Upper lobe of left lung (tissue), 6 donors: ENCODE results near the gene MAD2L1. TPM values are rescaled to one million over a fixed set of nuclear protein-coding genes. Genes with fewer than 3 reads are reported as not detected.

ENCODE experiments used
- ATAC-seq, 2 donors: fragments of 200-7000 bp; cut with Tn5 transposase; one replicate each; pipeline ENCODE4 v1.9.1; 2022; ENCODE audit warnings: mild to moderate bottlenecking in 2 of 2, moderate library complexity in 2 of 2; ENCODE audit not compliant: low FRiP score in 2 of 2
- DNase-seq, 2 donors: peaks; one replicate each; pipeline ENCODE4 v3.0.0-alpha.2; 2019 to 2020
- H3K27ac ChIP-seq, 4 donors: fragments of 200-600 bp; sonication (generic); one replicate each; pipeline ENCODE4 v1.5.1; 2016 to 2019
- H3K27me3 ChIP-seq, 4 donors: fragments of 200-600 bp; sonication (generic); one replicate each; pipeline ENCODE4 v1.5.1; 2017 to 2019
- H3K36me3 ChIP-seq, 4 donors: fragments of 200-600 bp; sonication (generic); one replicate each; pipeline ENCODE4 v1.5.1; 2016 to 2019
- H3K4me1 ChIP-seq, 4 donors: fragments of 200-600 bp; sonication (generic); one replicate each; pipeline ENCODE4 v1.5.1; 2018 to 2019
- H3K4me3 ChIP-seq, 4 donors: fragments of 200-600 bp; sonication (generic); one replicate each; pipeline ENCODE4 v1.5.1; 2017 to 2019; ENCODE audit warnings: mild to moderate bottlenecking in 2 of 4, moderate library complexity in 1 of 4
- H3K9me3 ChIP-seq, 4 donors: fragments of 200-600 bp; sonication (generic); one replicate each; pipeline ENCODE4 v1.5.1; 2018 to 2019
- CTCF ChIP-seq, 6 experiments: fragments of 450-650 bp in 4 of 6; fragments of 200-600 bp in 2 of 6; sonication (generic) in 2 of 6; IDR thresholded peaks; one replicate each; pipeline ENCODE4 v1.5.1; 2016 to 2019; ENCODE audit warnings: antibody characterized with exemption in 6 of 6
- EP300 ChIP-seq, 4 donors: sonication (generic); formaldehyde crosslinking; IDR thresholded peaks; one replicate each; pipeline ENCODE4 v1.5.1; 2017; ENCODE audit warnings: antibody characterized with exemption in 4 of 4, control low read depth in 2 of 4
- POLR2A ChIP-seq, 4 donors: fragments of 450-650 bp; IDR thresholded peaks; one replicate each; pipeline ENCODE4 v1.5.1; 2016 to 2017; ENCODE audit warnings: antibody characterized with exemption in 4 of 4, mild to moderate bottlenecking in 2 of 4
- POLR2AphosphoS5 ChIP-seq, 2 donors: sonication (generic); formaldehyde crosslinking; IDR thresholded peaks; one replicate each; pipeline ENCODE4 v1.5.1; 2017; ENCODE audit warnings: antibody characterized with exemption in 2 of 2
- WGBS, 2 donors: methylation state at CpG; one replicate each; pipeline ENCODE4 v1.1.5; 2017 to 2018; 5-methylcytosine and 5-hydroxymethylcytosine counted together
- total RNA-seq, 6 donors: library from RNA; depleted of rRNA in 4 of 6; stranded (reverse); fragments of >200 nt in 4 of 6; gene quantifications; one replicate each; pipeline versions ENCODE4 v1.1.0 to v1.2.1, GENCODE V29; 2016 to 2021
- donor health status: DM: no; HTN: no; CAD: no; lungs with moderate emphysema.
- donor health status: DM: no; HTN: yes; CAD: no; lungs with severe emphysema.

Gene MAD2L1
- total RNA-seq, 6 donors from 2014 or later: 1.7 to 4.3 (median 2.4) TPM; not detected in 1

GRCh38 chr4:120049732-120050494 is 16.7 kb downstream of the MAD2L1 start:
- Histone ChIP-seq H3K4me1 (peaks cover 0 to 10% (median 4%) of the 10 kb centered on the region in 4 donors), H3K4me3 (peak overlapping the region in 1 of 4 donors; percentile 10), H3K9me3 (no peaks in the 10 kb centered on the region), H3K36me3 (no peaks in the 10 kb centered on the region), H3K27ac (peak overlapping the region in 3 of 4 donors; percentile 6 to 40 (median 21)), H3K27me3 (no peaks in the 10 kb centered on the region)
- DNase-seq (peak in 1 of 2 donors; percentile 79), ATAC-seq (peak; percentile 95 to 98)
- 41 to 55% methylated on average over 11 of the region's 11 CpGs for WGBS, 2 donors
- peak; percentile 68 to 77 (median 76) for TF ChIP-seq CTCF (IDR thresholded peaks at IDR 0.05)
- no peak for TF ChIP-seq EP300 (IDR thresholded peaks at IDR 0.05)
- peak in 1 of 2 donors; percentile 33 for TF ChIP-seq POLR2AphosphoS5 (IDR thresholded peaks at IDR 0.05)

- ATAC-seq (no peak), DNase-seq (no peak)
- WGBS, 2 donors: 77 to 88% methylated on average over 4 of the region's 4 CpGs
- Histone ChIP-seq H3K36me3 (no peaks in the 10 kb centered on the region), H3K4me3 (no peak overlapping the region), H3K27me3 (no peaks in the 10 kb centered on the region), H3K4me1 (no peaks in the 10 kb centered on the region), H3K9me3 (peaks cover 0 to 5% (median 2%) of the 10 kb centered on the region in 4 donors), H3K27ac (no peak overlapping the region)
- TF ChIP-seq POLR2A (IDR thresholded peaks at IDR 0.05) (no peak), EP300 (IDR thresholded peaks at IDR 0.05) (no peak), CTCF (IDR thresholded peaks at IDR 0.05) (no peak), POLR2AphosphoS5 (IDR thresholded peaks at IDR 0.05) (no peak)
Observed at GRCh38 chr4:120043828-120044227, 22.8 kb downstream of the MAD2L1 start.

GRCh38 chr4:120037411-120037810 is 29.2 kb downstream of the MAD2L1 start:
- no peaks in the 10 kb centered on the region for H3K27me3 ChIP-seq
- no peak for DNase-seq
- H3K36me3 ChIP-seq: no peaks in the 10 kb centered on the region
- H3K4me3 ChIP-seq: no peak overlapping the region
- H3K9me3 ChIP-seq: no peaks in the 10 kb centered on the region
- WGBS, 2 donors: 68 to 76% methylated on average over 2 of the region's 2 CpGs
- H3K27ac ChIP-seq: no peak overlapping the region
- TF ChIP-seq CTCF (IDR thresholded peaks at IDR 0.05): no peak
- no peak for TF ChIP-seq EP300 (IDR thresholded peaks at IDR 0.05)
- no peak for TF ChIP-seq POLR2AphosphoS5 (IDR thresholded peaks at IDR 0.05)
- no peaks in the 10 kb centered on the region for H3K4me1 ChIP-seq
- ATAC-seq: no peak

- TF ChIP-seq POLR2AphosphoS5 (IDR thresholded peaks at IDR 0.05) (no peak), CTCF (IDR thresholded peaks at IDR 0.05) (no peak), POLR2A (IDR thresholded peaks at IDR 0.05) (no peak), EP300 (IDR thresholded peaks at IDR 0.05) (no peak)
- Histone ChIP-seq H3K36me3 (no peaks in the 10 kb centered on the region), H3K4me1 (no peaks in the 10 kb centered on the region), H3K9me3 (no peaks in the 10 kb centered on the region), H3K4me3 (no peak overlapping the region), H3K27me3 (no peaks in the 10 kb centered on the region), H3K27ac (no peak overlapping the region)
- ATAC-seq: no peak
- WGBS, 2 donors: 65% methylated on average over 2 of the region's 2 CpGs
- DNase-seq: no peak
Observed at GRCh38 chr4:120034913-120035312, 31.7 kb downstream of the MAD2L1 start.

- WGBS, 2 donors: 73 to 95% methylated on average over 2 of the region's 2 CpGs
- no peaks in the 10 kb centered on the region for H3K4me1 ChIP-seq
- no peak for DNase-seq
- H3K4me3 ChIP-seq: no peak overlapping the region
- H3K27ac ChIP-seq: no peak overlapping the region
- H3K9me3 ChIP-seq: no peaks in the 10 kb centered on the region
- TF ChIP-seq POLR2A (IDR thresholded peaks at IDR 0.05) (no peak), EP300 (IDR thresholded peaks at IDR 0.05) (no peak), CTCF (IDR thresholded peaks at IDR 0.05) (no peak), POLR2AphosphoS5 (IDR thresholded peaks at IDR 0.05) (no peak)
- no peaks in the 10 kb centered on the region for H3K36me3 ChIP-seq
- no peak for ATAC-seq
- no peaks in the 10 kb centered on the region for H3K27me3 ChIP-seq
Observed at GRCh38 chr4:120026853-120027252, 39.8 kb downstream of the MAD2L1 start.
